Lung (tissue), 12 donors: ENCODE results near the gene FAM78A. TPM values are rescaled to one million over a fixed set of nuclear protein-coding genes. Genes with fewer than 3 reads are reported as not detected.

ENCODE experiments used
- ATAC-seq: fragments of 200-7000 bp; cut with Tn5 transposase; one replicate; pipeline ENCODE4 v1.9.1; 2020; ENCODE audit warnings: moderate number of reproducible peaks; ENCODE audit not compliant: insufficient read depth, low FRiP score
- DNase-seq, 3 donors: peaks; one replicate each; pipeline ENCODE4 v3.0.0-alpha.2; 2013 to 2017
- H3K27ac ChIP-seq, 2 donors: one replicate each; pipeline ENCODE4 v1.5.1; 2013; ENCODE audit warnings: mild to moderate bottlenecking in 2 of 2, moderate library complexity in 2 of 2, control low read depth in 1 of 2, inconsistent platforms in 1 of 2, low read depth in 1 of 2, low read length in 1 of 2
- H3K27me3 ChIP-seq, 3 donors: one replicate each; pipeline ENCODE4 v1.5.1; 2013; ENCODE audit warnings: low read length in 2 of 3; ENCODE audit not compliant: control insufficient read depth in 3 of 3, insufficient read depth in 3 of 3
- H3K36me3 ChIP-seq, 4 donors: one replicate each; pipeline ENCODE4 v1.5.1; 2013; ENCODE audit warnings: low read length in 4 of 4, mild to moderate bottlenecking in 1 of 4, moderate library complexity in 1 of 4; ENCODE audit not compliant: control insufficient read depth in 4 of 4, insufficient read depth in 4 of 4
- H3K4me1 ChIP-seq, 5 donors: one replicate each; pipeline ENCODE4 v1.5.1; 2013; ENCODE audit warnings: low read length in 5 of 5, mild to moderate bottlenecking in 2 of 5, moderate library complexity in 1 of 5; ENCODE audit not compliant: control insufficient read depth in 5 of 5, insufficient read depth in 5 of 5
- H3K4me3 ChIP-seq: one replicate; pipeline ENCODE4 v1.5.1; 2013; ENCODE audit warnings: mild to moderate bottlenecking, control low read depth, moderate library complexity
- H3K9ac ChIP-seq, 2 donors: one replicate each; pipeline ENCODE4 v1.5.1; 2013; ENCODE audit warnings: low read length in 2 of 2, control low read depth in 1 of 2; ENCODE audit not compliant: insufficient read depth in 1 of 2
- H3K9me3 ChIP-seq, 4 donors: one replicate each; pipeline ENCODE4 v1.5.1; 2013; ENCODE audit warnings: low read length in 3 of 4, mild to moderate bottlenecking in 1 of 4, moderate library complexity in 1 of 4; ENCODE audit not compliant: control insufficient read depth in 4 of 4, insufficient read depth in 3 of 4
- WGBS, 2 donors: extraction: QIAGEN DNeasy Blood & Tissue Kit; methylation state at CpG; one replicate each; pipeline ENCODE4 v1.1.7; 2013; 5-methylcytosine and 5-hydroxymethylcytosine counted together
- polyA plus RNA-seq, 2 donors: library from polyadenylated mRNA; stranded (reverse); fragments of 200-250 nt; gene quantifications; one replicate each; pipeline ENCODE4 v1.2.1, GENCODE V29; 2013
- total RNA-seq, 2 donors: library from RNA; depleted of rRNA in 1 of 2; stranded (reverse); fragments of >200 nt in 1 of 2; gene quantifications; one replicate each; pipeline ENCODE4 v1.2.1, GENCODE V29; 2014 to 2021
- TF ChIP-seq, protein P1 (sequence below): IDR thresholded peaks from 2 replicates; pipeline ENCODE4 v1.5.1; 2012; ENCODE audit warnings: mild to moderate bottlenecking; ENCODE audit errors: control extremely low read depth, extremely low read depth
- donor health status: control.
- donor health status: control.
- donor health status: Bipolar disorder and iron deficiency.
- donor health status: healthy.
- donor health status: DM: yes; HTN: yes; CAD: no.

The FAM78A gene
- total and polyA plus RNA-seq, 4 donors: 5.4 to 10.8 (median 7.8) TPM

DNA sequence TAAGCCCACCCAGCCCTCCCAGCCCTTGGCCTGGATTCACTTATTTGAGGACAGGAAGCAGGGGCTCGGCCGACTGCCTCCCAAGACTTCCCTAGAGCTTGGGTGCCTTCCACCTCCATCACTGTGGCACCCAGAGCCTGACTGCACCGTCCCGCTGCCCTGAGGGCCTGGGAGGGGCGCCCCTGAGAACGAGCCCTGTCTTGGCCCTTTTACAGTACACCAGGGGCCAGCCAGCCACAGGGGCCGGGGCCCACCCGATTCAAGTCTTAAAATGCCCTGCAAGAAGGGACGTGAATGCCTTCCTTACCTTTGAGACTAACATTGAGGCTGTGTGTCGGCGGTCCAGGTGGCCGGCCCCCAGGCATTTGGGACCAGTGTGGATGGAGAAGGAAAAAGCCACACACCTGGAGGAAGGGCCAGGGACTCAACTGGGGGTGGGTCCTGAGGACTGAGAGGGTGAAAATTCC lies 16.8 kb downstream of the FAM78A start:
- no peak overlapping the region for H3K9ac ChIP-seq
- no peak overlapping the region for H3K27ac ChIP-seq
- H3K4me1 ChIP-seq: peaks cover 0 to 12% (median 5%) of the 10 kb centered on the region in 5 donors
- H3K9me3 ChIP-seq: no peaks in the 10 kb centered on the region
- H3K36me3 ChIP-seq: peaks cover 0 to 14% (median 1%) of the 10 kb centered on the region in 4 donors
- TF ChIP-seq, protein P1, sequence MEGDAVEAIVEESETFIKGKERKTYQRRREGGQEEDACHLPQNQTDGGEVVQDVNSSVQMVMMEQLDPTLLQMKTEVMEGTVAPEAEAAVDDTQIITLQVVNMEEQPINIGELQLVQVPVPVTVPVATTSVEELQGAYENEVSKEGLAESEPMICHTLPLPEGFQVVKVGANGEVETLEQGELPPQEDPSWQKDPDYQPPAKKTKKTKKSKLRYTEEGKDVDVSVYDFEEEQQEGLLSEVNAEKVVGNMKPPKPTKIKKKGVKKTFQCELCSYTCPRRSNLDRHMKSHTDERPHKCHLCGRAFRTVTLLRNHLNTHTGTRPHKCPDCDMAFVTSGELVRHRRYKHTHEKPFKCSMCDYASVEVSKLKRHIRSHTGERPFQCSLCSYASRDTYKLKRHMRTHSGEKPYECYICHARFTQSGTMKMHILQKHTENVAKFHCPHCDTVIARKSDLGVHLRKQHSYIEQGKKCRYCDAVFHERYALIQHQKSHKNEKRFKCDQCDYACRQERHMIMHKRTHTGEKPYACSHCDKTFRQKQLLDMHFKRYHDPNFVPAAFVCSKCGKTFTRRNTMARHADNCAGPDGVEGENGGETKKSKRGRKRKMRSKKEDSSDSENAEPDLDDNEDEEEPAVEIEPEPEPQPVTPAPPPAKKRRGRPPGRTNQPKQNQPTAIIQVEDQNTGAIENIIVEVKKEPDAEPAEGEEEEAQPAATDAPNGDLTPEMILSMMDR: no peak
- DNase-seq: no peak
- no peak for ATAC-seq
- no peak overlapping the region for H3K4me3 ChIP-seq
- H3K27me3 ChIP-seq: no peaks in the 10 kb centered on the region
- 90 to 91% methylated on average over 12 of the region's 12 CpGs for WGBS, 2 donors

DNA sequence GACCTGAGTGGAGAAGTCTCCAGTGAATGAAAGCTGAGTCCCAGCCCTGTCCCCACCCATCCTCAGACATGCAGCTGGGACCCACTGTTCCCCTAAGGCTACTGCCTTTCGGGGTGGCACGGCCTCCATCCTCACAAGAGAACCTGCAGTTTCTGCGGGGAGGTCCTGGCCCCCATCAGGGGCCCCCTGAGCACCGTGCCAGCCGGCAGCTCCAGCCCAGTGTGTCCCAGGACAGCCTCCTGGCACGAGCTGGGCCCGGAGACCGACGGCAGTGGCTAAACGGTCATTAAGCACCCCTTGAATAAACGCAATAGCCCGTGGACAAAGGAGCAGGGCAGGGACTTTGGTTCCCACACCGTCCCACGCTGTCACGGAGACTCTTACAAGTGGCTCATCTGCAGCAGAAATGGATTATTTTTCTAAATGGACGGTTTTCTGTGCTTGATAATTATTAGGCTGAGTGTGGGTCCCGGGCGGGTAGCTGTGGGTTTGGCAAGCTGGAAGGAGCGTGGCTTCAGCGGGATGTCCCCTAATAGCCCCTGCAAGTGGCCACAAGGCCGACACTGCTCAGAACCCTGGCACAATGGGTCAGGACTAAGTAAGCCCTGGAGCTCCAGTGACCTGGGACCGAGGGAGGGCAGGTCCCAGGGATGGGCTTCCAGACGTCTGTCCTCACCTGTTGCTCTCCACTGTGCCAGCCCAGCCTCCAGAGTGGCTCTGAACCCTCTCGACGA lies 17.4 kb downstream of the FAM78A start:
- Histone ChIP-seq H3K9me3 (no peaks in the 10 kb centered on the region), H3K4me3 (no peak overlapping the region), H3K27me3 (no peaks in the 10 kb centered on the region), H3K36me3 (peaks cover 0 to 14% (median 1%) of the 10 kb centered on the region in 4 donors), H3K27ac (no peak overlapping the region), H3K4me1 (peaks cover 0 to 12% (median 5%) of the 10 kb centered on the region in 5 donors), H3K9ac (no peak overlapping the region)
- ATAC-seq (no peak), DNase-seq (no peak)
- WGBS, 2 donors: 76% methylated on average over 25 of the region's 25 CpGs
- TF ChIP-seq, protein P1: no peak

DNA sequence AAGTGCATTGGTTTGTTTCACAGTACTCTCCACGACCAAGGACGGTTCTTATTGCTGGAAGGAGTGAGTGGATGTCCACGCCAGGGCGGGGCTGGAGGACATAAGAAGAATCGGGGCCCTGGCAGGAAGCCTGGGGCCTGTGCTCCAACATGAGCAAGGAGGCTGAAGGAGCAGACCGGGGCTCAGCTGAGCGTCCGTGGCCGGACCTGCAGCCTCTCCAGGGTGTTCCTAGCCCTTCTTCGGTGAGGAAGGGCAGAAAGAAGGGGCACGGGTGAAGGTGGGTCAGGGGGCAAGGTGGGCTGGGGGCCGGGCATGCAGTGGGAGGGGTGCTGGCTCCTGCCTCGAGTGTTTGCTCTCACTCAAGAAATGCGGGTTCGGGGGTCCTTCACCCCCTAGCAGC lies 18.1 kb downstream of the FAM78A start:
- Histone ChIP-seq H3K27me3 (no peaks in the 10 kb centered on the region), H3K4me1 (peaks cover 0 to 12% (median 5%) of the 10 kb centered on the region in 5 donors), H3K36me3 (peaks cover 0 to 14% (median 1%) of the 10 kb centered on the region in 4 donors), H3K27ac (no peak overlapping the region), H3K9me3 (no peaks in the 10 kb centered on the region), H3K9ac (no peak overlapping the region), H3K4me3 (no peak overlapping the region)
- TF ChIP-seq, protein P1: no peak
- ATAC-seq: no peak
- WGBS, 2 donors: 54 to 62% methylated on average over 15 of the region's 15 CpGs
- DNase-seq: no peak
